Adrenal gland (tissue), 5 donors: ENCODE data around the gene APBB2.

Experiments
- POLR2A ChIP-seq, 2 donors: fragments of 450-650 bp; IDR thresholded peaks; one replicate each; pipeline ENCODE4 v1.6.1; 2017; ENCODE audit warnings: antibody characterized with exemption in 2 of 2, mild to moderate bottlenecking in 2 of 2, moderate library complexity in 1 of 2
- TF ChIP-seq, protein P1 (sequence below), 6 experiments: fragments of 450-650 bp in 4 of 6; fragments of 200-600 bp in 2 of 6; sonication (generic) in 1 of 6; IDR thresholded peaks; 1 replicate in 5 of 6; 2 replicates in 1 of 6; pipeline versions ENCODE4 v1.5.1 to v1.8.0; 2016 to 2021; ENCODE audit warnings: antibody characterized with exemption in 6 of 6, mild to moderate bottlenecking in 2 of 6, moderate library complexity in 1 of 6
- donor health status: DM: no; HTN: no; CAD: no.

DNA sequence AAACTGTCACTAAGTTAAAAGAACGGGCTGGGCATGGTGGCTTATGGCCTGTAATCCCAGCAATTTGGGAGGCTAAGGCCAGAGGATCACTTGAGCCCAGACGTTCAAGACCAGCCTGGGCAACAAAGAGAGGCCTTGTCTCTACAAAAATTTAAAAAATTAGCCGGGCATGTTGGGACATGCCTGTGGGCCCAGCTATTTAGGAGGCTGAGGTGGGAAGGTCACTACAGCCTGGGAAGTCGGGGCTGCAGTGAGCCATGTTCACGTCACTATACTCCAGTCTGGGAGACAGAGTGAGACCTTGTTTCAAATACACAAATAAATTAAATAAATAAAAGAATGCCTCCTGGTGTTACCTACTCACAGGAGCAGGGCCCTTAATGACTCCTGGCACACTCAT, 69.5 kb downstream of the APBB2 start:
- TF ChIP-seq, protein P1, sequence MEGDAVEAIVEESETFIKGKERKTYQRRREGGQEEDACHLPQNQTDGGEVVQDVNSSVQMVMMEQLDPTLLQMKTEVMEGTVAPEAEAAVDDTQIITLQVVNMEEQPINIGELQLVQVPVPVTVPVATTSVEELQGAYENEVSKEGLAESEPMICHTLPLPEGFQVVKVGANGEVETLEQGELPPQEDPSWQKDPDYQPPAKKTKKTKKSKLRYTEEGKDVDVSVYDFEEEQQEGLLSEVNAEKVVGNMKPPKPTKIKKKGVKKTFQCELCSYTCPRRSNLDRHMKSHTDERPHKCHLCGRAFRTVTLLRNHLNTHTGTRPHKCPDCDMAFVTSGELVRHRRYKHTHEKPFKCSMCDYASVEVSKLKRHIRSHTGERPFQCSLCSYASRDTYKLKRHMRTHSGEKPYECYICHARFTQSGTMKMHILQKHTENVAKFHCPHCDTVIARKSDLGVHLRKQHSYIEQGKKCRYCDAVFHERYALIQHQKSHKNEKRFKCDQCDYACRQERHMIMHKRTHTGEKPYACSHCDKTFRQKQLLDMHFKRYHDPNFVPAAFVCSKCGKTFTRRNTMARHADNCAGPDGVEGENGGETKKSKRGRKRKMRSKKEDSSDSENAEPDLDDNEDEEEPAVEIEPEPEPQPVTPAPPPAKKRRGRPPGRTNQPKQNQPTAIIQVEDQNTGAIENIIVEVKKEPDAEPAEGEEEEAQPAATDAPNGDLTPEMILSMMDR (IDR thresholded peaks at IDR 0.05) = no peak
- no peak for TF ChIP-seq POLR2A (IDR thresholded peaks at IDR 0.05)
